RWPE2 (cell line): ENCODE measurements around the gene KIF20B.

Experiments
- ATAC-seq: fragments of 200-7000 bp; cut with Tn5 transposase; 3 replicates; pipeline ENCODE4 v1.9.1; 2021; ENCODE audit warnings: low read depth
- DNase-seq: peaks from one replicate; pipeline ENCODE4 v3.0.0-alpha.2; 2020; ENCODE audit warnings: low spot score
- H3K27ac ChIP-seq: fragments of 450-650 bp; 2 replicates; pipeline ENCODE4 v1.5.1; 2017; ENCODE audit warnings: mild to moderate bottlenecking; ENCODE audit not compliant: poor library complexity, severe bottlenecking
- H3K27me3 ChIP-seq: fragments of 250-450 bp; sonication (Bioruptor Pico); 2 replicates; pipeline ENCODE4 v1.5.1; 2021; ENCODE audit warnings: mild to moderate bottlenecking, moderate library complexity; ENCODE audit not compliant: insufficient read depth, poor library complexity, severe bottlenecking
- H3K36me3 ChIP-seq: fragments of 250-450 bp; sonication (Bioruptor Pico); 2 replicates; pipeline ENCODE4 v1.5.1; 2020; ENCODE audit warnings: low read depth, mild to moderate bottlenecking, moderate library complexity
- H3K4me1 ChIP-seq: fragments of 250-450 bp; sonication (Bioruptor Pico); 2 replicates; pipeline ENCODE4 v1.5.1; 2021; ENCODE audit warnings: mild to moderate bottlenecking, moderate library complexity; ENCODE audit not compliant: insufficient read depth, poor library complexity, severe bottlenecking
- H3K4me3 ChIP-seq: fragments of 250-450 bp; sonication (Bioruptor Pico); 2 replicates; pipeline ENCODE4 v1.5.1; 2021; ENCODE audit warnings: mild to moderate bottlenecking, moderate library complexity; ENCODE audit not compliant: severe bottlenecking
- H3K9me3 ChIP-seq: fragments of 250-450 bp; sonication (Bioruptor Pico); 2 replicates; pipeline ENCODE4 v1.5.1; 2021; ENCODE audit warnings: mild to moderate bottlenecking, moderate library complexity; ENCODE audit not compliant: severe bottlenecking
- CTCF ChIP-seq: fragments of 450-650 bp; IDR thresholded peaks from one replicate; pipeline ENCODE4 v1.5.1; 2017; ENCODE audit warnings: mild to moderate bottlenecking, moderate library complexity; ENCODE audit not compliant: poor library complexity, severe bottlenecking

KIF20B gene

GRCh38 chr10:89799573-89799972 is 98.2 kb downstream of the KIF20B start:
- no peaks in the 10 kb centered on the region for H3K27me3 ChIP-seq
- no peaks in the 10 kb centered on the region for H3K4me1 ChIP-seq
- ATAC-seq, result no peak
- no peak for DNase-seq
- H3K36me3 ChIP-seq, result no peaks in the 10 kb centered on the region
- H3K27ac ChIP-seq, result no peak overlapping the region
- TF ChIP-seq CTCF, result no peak
- H3K9me3 ChIP-seq, result no peaks in the 10 kb centered on the region
- no peak overlapping the region for H3K4me3 ChIP-seq

- no peaks in the 10 kb centered on the region for H3K36me3 ChIP-seq
- ATAC-seq, result no peak
- no peak overlapping the region for H3K4me3 ChIP-seq
- no peak overlapping the region for H3K27ac ChIP-seq
- no peak for TF ChIP-seq CTCF
- no peaks in the 10 kb centered on the region for H3K4me1 ChIP-seq
- H3K9me3 ChIP-seq, result no peaks in the 10 kb centered on the region
- DNase-seq, result no peak
- H3K27me3 ChIP-seq, result no peaks in the 10 kb centered on the region
Observed at GRCh38 chr10:89805599-89806013, 104.2 kb downstream of the KIF20B start.

- Histone ChIP-seq H3K27ac (no peak overlapping the region), H3K4me1 (no peaks in the 10 kb centered on the region)
Observed at GRCh38 chr10:89808842-89809241, 107.5 kb downstream of the KIF20B start.

GRCh38 chr10:89809766-89810165 is 108.4 kb downstream of the KIF20B start:
- no peak overlapping the region for H3K27ac ChIP-seq
- H3K36me3 ChIP-seq, result no peaks in the 10 kb centered on the region
- H3K4me3 ChIP-seq, result no peak overlapping the region
- H3K9me3 ChIP-seq, result no peaks in the 10 kb centered on the region
- no peaks in the 10 kb centered on the region for H3K4me1 ChIP-seq
- no peak for TF ChIP-seq CTCF
- ATAC-seq (no peak), DNase-seq (no peak)
- H3K27me3 ChIP-seq, result no peaks in the 10 kb centered on the region

More at GRCh38 chr10:89808842-89809241, 107.5 kb downstream of the KIF20B start:
- no peak for TF ChIP-seq CTCF
- H3K9me3 ChIP-seq, result no peaks in the 10 kb centered on the region
- H3K36me3 ChIP-seq, result no peaks in the 10 kb centered on the region
- DNase-seq (no peak), ATAC-seq (no peak)
- H3K27me3 ChIP-seq, result no peaks in the 10 kb centered on the region
- H3K4me3 ChIP-seq, result no peak overlapping the region

- Histone ChIP-seq H3K4me1 (no peaks in the 10 kb centered on the region), H3K27ac (no peak overlapping the region), H3K27me3 (no peaks in the 10 kb centered on the region), H3K4me3 (no peak overlapping the region), H3K9me3 (no peaks in the 10 kb centered on the region), H3K36me3 (no peaks in the 10 kb centered on the region)
- no peak for ATAC-seq
- TF ChIP-seq CTCF, result no peak
- DNase-seq, result no peak
Observed at GRCh38 chr10:89810908-89811525, 109.6 kb downstream of the KIF20B start.
